Camera-type eye (tissue), 1 donor: Measurements from ENCODE around the gene LRRFIP1. TPM values are rescaled to one million over a fixed set of nuclear protein-coding genes. Genes with fewer than 3 reads are reported as not detected.

Experiments used
- total RNA-seq: library from RNA; depleted of rRNA; stranded (reverse); fragments of >200 nt; gene quantifications from one replicate; pipeline ENCODE4 v1.2.3, GENCODE V29; 2014

The LRRFIP1 gene, protein sequence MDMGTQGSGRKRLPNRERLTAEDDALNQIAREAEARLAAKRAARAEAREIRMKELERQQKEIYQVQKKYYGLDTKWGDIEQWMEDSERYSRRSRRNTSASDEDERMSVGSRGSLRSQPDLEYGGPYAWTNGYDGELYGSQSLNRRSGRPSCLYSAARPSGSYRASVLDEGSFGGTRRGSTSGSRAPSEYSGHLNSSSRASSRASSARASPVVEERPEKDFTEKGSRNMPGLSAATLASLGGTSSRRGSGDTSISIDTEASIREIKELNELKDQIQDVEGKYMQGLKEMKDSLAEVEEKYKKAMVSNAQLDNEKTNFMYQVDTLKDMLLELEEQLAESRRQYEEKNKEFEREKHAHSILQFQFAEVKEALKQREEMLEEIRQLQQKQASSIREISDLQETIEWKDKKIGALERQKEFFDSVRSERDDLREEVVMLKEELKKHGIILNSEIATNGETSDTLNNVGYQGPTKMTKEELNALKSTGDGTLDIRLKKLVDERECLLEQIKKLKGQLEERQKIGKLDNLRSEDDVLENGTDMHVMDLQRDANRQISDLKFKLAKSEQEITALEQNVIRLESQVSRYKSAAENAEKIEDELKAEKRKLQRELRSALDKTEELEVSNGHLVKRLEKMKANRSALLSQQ
- 55.8 TPM for total RNA-seq

GRCh38 chr2:237627441-237628246 lies at the start of gene LRRFIP1:
TSS of gene LRRFIP1 (plus strand) at chr2:237627587. CDS start at chr2:237627645, 58 bp downstream.

GRCh38 chr2:237590272-237591140 lies 36.9 kb upstream of the LRRFIP1 start, which contains the start of gene RAB17:
TSS of gene RAB17 (minus strand) at chr2:237590734. CDS start at chr2:237586154, 4,580 bp downstream.

GRCh38 chr2:237798236-237799059 lies 171.1 kb downstream of the LRRFIP1 start, which contains the start of gene RBM44:
TSS of gene RBM44 (plus strand) at chr2:237798779. CDS start at chr2:237813610, 14,831 bp downstream.

Other genes starting within 250 kb of the LRRFIP1 start
- 291 TPM for gene COL6A3, start 213.4 kb upstream of the LRRFIP1 start, total RNA-seq
- gene MLPH, start 140.3 kb upstream of the LRRFIP1 start, total RNA-seq = 10.6 TPM
- not detected for gene PRLH, start 61.0 kb upstream of the LRRFIP1 start, total RNA-seq
- gene RAB17, start 36.9 kb upstream of the LRRFIP1 start, total RNA-seq = 0.99 TPM
- 2.6 TPM for gene RBM44, start 171.2 kb downstream of the LRRFIP1 start, total RNA-seq
- gene RAMP1, start 232.0 kb downstream of the LRRFIP1 start, total RNA-seq = 6.9 TPM